HL-60 (cell line): ENCODE results near the gene DPEP1.

Experiments
- POLR2AphosphoS5 ChIP-seq: IDR thresholded peaks from 2 replicates; pipeline ENCODE4 v1.6.1; 2012; ENCODE audit warnings: low read depth
- TF ChIP-seq, protein P1 (sequence below): IDR thresholded peaks from one replicate; pipeline ENCODE4 v1.5.1; 2011; ENCODE audit warnings: low read length, control low read depth, inconsistent platforms; ENCODE audit not compliant: insufficient read depth

DNA sequence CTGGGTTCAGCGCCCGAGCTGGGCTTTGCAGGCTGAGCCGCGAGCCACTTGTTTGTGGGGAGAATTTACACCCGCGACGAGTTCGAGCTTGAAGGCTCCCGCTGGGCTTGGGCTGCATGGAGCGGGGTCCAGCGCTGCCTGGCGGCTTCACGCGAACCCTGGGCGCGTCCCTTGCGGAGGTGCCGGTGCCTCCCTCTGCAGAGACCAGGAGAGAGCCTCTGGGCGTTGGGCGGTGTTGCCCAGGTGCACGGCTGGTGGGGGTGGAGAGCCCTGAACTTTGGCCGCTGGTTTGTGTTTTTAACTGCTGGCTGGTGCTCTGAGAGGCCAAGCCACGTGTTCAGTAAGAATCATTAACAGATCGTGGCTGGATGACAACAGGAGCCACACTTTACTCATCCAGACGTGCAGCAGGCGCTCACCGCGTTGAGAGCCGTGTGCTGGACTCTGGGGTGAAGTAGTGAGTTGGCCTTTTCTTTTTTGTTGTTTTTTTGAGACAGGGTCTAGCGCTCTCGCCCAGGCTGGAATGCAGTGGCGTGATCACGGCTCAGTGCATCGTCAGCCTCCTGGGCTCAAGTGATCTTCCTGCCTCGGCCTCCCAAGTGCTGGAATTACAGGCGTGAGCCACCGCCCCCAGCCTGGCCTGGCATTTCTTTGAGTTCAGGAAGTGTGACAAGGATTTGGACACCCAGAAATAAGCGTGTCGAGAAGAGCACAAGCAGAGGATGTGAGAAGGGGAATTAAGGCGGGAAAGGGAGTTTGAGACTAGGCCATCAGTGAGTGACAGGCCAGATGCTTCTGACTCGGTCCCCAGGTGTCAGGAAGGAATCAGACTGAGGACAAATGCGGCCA, 73.9 kb downstream of the DPEP1 start:
- TF ChIP-seq, protein P1, sequence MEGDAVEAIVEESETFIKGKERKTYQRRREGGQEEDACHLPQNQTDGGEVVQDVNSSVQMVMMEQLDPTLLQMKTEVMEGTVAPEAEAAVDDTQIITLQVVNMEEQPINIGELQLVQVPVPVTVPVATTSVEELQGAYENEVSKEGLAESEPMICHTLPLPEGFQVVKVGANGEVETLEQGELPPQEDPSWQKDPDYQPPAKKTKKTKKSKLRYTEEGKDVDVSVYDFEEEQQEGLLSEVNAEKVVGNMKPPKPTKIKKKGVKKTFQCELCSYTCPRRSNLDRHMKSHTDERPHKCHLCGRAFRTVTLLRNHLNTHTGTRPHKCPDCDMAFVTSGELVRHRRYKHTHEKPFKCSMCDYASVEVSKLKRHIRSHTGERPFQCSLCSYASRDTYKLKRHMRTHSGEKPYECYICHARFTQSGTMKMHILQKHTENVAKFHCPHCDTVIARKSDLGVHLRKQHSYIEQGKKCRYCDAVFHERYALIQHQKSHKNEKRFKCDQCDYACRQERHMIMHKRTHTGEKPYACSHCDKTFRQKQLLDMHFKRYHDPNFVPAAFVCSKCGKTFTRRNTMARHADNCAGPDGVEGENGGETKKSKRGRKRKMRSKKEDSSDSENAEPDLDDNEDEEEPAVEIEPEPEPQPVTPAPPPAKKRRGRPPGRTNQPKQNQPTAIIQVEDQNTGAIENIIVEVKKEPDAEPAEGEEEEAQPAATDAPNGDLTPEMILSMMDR = no peak
- no peak for TF ChIP-seq POLR2AphosphoS5
